GM12872 (cell line): ENCODE measurements around the gene CHST15.

Source experiments
- CTCF ChIP-seq: IDR thresholded peaks from 3 replicates; pipeline ENCODE4 v1.5.1; 2011; ENCODE audit warnings: low read depth, mild to moderate bottlenecking, low read length, moderate library complexity; ENCODE audit not compliant: insufficient read depth

CHST15 gene

GRCh38 chr10:124074501-124075109 lies 18.8 kb downstream of the CHST15 start:
- no peak for TF ChIP-seq CTCF

GRCh38 chr10:124073978-124074377 lies 19.4 kb downstream of the CHST15 start:
- no peak for TF ChIP-seq CTCF

GRCh38 chr10:124072541-124072940 lies 20.9 kb downstream of the CHST15 start:
- no peak for TF ChIP-seq CTCF

- TF ChIP-seq CTCF: no peak
Observed at GRCh38 chr10:124072106-124072505, 21.3 kb downstream of the CHST15 start.

GRCh38 chr10:124071141-124071540 lies 22.3 kb downstream of the CHST15 start:
- TF ChIP-seq CTCF: no peak

GRCh38 chr10:124070666-124071065 lies 22.7 kb downstream of the CHST15 start:
- TF ChIP-seq CTCF: no peak

- TF ChIP-seq CTCF: no peak
Observed at GRCh38 chr10:124069341-124070264, 23.8 kb downstream of the CHST15 start.
